ENCODE data around the gene CABP1. TPM values are rescaled to one million over a fixed set of nuclear protein-coding genes. Genes with fewer than 3 reads are reported as not detected.

The CABP1 gene
- polyA plus RNA-seq, 3 donors, result 4.6 to 5.6 (median 4.7) TPM

DNA sequence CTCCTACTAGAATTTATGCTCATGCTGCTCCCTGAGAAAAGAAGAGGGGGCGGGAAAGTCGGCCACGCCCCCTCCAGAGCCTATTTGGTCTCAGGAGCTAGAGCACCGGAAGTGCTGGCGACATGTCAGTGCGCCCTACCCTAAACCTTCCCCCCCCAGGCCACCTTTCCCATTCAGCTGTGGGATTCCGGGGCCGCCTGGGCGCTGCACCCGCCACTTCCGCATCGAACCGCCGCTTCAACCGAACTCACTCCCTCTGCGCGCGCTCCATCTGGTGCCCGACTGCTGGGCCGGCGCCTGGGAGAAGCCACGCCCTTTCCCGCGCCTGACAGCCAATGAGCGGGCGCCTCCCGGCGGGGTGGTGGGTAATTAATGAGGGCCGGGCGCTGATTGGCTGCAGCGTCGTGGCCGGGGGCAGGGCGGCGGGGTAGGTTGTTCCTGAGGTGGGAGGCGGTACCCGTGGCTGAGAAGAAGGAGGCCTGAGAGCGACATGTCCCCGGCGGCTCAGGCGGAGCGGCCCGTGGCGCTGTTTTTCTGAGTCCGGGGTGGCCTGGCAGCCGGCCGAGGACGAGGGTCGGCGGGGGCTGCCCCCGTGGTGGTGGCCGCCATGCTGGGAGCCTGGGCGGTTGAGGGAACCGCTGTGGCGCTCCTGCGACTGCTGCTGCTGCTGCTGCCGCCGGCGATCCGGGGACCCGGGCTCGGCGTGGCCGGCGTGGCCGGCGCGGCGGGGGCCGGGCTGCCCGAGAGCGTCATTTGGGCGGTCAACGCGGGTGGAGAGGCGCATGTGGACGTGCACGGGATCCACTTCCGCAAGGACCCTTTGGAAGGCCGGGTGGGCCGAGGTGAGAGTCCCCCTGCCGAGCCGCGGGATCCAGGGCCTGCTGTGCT lies 46.5 kb downstream of the CABP1 start, which contains the start of gene MLEC:
Gene MLEC (plus strand): TSS at position 460 of the 888 bp plus-strand sequence. CDS start 148 bp downstream, at position 608.
- peak; percentile 88 to 98 (median 96) for DNase-seq (ENCODE audit: extremely low read depth in 1 of 11, low read depth in 9 of 11, low spot score in 4 of 11)

DNA sequence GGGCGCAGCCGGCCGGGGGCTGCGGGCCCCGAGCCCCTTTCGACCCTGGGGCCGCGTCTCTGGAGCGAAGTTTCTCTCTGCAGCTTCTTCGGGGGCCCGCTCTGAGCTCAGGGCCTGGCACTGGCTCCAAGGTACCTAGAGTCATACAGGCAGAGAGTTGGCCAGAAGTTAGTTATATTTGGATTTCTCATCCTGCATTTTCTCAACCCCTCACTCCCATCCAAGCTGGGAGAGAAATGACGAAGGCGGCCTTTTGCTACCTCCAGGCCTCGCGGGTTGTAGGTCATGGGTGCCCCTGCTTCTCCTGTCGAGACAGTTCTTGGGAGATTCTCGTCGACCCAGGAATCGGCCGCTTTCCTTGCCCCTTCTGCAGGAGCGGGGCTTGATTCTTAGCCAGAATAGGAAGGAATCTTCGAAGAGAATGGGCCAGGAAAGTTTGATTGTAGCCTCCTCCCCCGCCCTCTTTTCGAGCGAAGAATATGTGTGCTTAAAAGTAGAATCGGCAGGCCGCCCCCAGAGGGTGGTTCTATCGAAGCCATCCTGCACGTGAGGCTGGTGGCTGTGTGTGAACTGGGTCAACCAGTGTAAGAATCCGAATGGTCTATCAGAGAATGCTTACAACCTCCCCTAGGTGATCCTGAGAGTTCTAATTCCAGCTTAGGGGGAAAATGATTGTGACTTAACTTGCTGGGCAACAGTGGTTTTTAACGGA lies 47.3 kb downstream of the CABP1 start:
- DNase-seq (ENCODE audit: extremely low read depth in 1 of 11, low read depth in 9 of 11, low spot score in 4 of 11), result no peak

DNA sequence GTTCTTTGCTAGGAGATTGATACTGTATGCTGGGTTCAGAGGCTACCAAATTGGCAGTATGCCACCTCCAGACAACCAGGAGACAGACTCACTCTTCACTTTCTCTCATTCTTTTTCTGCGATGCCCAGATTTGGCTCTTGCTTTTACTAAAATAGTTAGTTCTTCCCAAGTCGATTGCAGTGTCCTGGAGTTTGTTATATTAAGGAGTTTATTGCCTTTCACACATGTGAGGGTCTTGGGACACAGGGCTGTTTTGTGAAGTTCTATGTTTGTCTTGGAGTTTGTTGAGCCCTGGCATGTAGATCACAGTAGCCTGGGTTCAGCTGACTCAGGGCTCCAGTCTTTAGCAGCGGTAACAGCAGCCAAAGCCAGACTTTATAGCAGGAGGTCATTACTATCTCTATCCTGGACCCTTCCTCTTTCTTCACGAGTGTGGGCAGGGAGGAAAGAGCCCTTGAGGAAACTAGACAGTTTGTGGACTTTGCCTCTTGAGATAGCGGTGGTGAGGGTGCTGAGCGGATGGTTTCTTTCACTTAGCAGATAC lies 48.2 kb downstream of the CABP1 start:
- DNase-seq (ENCODE audit: extremely low read depth in 1 of 11, low read depth in 9 of 11, low spot score in 4 of 11), result no peak

DNA sequence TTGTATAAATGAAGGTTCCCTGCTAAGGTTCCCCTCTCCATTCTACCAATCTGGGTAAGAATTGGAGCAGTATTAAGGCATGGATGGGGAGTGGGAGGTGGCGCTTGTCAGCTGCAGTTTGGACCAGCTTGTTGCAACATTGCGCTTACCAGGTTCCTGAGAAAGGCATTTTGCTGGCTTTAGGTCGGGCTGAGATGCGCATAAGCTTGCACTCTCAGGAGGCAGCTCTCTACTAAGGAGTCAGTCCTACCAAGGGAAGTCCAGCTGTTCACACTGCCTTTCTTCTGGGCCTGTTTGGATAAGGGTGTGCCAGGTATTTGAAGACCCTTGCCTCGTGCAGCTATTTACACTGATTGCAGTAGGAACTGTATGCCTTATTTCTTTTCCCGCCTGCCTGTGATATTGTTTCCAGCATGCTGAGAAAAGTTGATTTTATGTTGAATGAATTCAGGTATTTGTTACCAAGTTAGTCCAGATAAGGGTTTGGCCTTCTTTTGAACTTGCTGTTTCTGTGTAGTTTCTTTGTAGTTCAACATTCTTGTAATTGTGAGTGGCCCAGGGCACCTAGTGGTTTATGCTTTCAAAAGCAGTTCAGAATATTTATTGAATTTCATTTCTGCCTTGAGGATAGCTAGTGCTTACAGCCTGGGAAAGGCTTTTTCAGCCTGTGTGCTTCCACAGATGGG lies 49.1 kb downstream of the CABP1 start:
- DNase-seq (ENCODE audit: extremely low read depth in 1 of 11, low read depth in 9 of 11, low spot score in 4 of 11), result no peak

DNA sequence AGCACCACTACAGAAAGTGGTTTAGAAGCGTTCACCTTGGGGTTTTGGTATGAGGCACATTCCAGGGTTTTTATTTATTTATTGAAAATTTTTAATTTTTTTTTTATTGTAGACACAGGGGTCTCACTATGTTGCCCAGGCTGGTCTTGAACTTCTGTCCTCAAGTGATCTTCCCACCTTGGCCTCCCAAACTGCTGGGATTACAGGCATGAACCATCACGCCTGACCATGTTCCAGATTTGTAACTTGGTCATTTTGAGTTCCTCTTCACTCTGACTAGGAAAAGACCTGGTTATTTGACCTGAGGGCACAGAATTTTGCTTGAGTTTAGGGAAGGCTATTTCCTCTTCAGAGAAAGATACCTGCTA lies 49.6 kb downstream of the CABP1 start:
- DNase-seq (ENCODE audit: extremely low read depth in 1 of 11, low read depth in 9 of 11, low spot score in 4 of 11), result no peak

DNA sequence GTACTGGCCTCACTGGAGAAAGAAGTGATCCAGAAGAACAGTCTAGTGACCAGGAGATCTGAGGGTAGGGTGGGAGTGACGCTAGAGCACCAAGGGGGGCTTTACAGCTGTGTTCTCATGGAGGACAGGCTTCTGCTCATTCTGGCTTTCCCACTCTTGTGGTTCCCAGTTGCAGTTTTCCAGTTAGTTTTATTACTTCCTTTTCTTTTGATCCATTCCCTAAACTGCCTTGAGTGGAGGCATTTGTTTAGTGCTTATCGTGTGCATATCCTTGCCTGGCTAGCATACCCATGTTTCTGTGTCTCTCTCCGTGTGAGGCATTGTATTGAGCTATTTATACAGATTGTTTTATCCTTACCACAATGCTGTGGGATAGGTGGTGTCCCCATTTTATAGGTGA lies 50.6 kb downstream of the CABP1 start:
- no peak for DNase-seq (ENCODE audit: extremely low read depth in 1 of 11, low read depth in 9 of 11, low spot score in 4 of 11)

DNA sequence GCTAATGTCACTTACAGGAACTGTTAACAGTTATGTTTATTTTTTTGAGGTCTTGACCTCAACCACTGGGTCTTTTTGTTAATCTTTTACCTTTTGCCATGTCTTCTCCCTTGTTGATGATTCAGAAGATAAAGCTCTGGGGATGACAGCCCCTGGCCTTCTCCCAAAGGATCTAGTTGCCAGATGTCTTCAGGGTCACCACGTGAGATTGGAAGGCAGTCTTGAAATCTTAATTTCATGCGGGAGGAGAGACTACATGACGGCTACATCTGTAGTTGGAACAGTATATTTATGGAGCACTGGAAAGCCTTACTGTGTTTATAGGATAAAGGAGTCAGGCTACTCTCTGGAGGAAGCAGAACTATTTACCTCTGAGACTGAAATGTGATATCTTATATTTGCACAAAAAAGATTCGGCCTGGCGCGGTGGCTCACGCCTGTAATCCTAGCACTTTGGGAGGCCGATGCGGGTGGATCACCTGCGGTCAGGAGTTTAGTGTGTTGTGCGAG lies 52.2 kb downstream of the CABP1 start:
- no peak for DNase-seq (ENCODE audit: extremely low read depth in 1 of 11, low read depth in 9 of 11, low spot score in 4 of 11)

DNA sequence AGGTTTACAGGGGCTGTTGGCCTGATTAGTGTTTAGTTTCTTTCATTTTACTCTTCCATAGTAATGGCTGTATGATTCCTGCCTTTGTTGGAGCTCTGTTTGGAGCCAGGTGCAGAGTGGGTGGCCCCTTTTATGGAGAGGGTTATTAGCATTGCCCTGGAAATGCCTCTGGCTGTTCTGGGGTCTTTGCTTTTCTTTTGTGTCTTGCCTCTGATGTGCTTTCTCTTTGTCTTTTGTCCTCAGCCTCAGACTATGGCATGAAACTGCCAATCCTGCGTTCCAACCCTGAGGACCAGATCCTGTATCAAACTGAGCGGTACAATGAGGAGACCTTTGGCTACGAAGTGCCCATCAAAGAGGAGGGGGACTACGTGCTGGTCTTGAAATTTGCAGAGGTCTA lies 53.4 kb downstream of the CABP1 start:
- DNase-seq (ENCODE audit: extremely low read depth in 1 of 11, low read depth in 9 of 11, low spot score in 4 of 11), result no peak

DNA sequence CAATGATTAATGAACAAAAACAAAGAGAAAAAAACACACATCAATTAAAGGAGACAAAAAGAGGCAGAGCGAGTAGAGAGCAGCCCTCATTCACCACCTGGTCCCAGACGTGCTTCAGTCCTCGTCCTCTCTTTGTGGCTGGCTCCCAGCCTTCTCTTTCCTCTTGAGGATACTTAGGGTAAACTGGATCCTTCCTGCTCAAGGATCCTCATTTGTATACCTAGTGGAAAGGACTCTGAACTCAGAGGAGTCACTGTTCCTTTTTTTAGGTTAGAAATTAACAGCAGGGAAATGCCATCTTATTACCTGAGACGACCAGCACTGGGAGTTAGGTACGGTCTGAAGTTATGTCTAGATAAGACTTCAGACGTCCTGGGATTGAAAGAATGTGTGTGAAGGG lies 56.2 kb downstream of the CABP1 start:
- no peak for DNase-seq (ENCODE audit: extremely low read depth in 1 of 11, low read depth in 9 of 11, low spot score in 4 of 11)

DNA sequence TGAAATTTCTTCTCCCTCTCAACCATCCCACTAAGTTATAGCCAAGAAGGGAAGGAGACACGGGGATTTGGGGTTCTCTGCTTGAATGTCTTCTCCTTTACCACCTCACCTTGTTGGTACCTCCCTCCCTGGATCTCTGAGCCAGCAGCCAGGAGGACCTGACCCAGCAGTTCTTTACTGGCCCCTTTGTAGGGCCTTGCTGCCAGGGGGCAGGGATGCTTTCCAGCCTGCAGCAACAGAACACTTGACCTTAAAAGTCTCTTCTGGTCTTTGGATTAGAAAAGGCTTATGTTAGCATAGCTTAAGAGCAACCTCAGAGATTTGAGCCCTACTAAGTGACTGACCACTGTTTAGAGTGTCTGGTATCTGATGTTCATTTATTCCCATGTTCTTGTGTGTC lies 56.9 kb downstream of the CABP1 start:
- DNase-seq (ENCODE audit: extremely low read depth in 1 of 11, low read depth in 9 of 11, low spot score in 4 of 11), result no peak

DNA sequence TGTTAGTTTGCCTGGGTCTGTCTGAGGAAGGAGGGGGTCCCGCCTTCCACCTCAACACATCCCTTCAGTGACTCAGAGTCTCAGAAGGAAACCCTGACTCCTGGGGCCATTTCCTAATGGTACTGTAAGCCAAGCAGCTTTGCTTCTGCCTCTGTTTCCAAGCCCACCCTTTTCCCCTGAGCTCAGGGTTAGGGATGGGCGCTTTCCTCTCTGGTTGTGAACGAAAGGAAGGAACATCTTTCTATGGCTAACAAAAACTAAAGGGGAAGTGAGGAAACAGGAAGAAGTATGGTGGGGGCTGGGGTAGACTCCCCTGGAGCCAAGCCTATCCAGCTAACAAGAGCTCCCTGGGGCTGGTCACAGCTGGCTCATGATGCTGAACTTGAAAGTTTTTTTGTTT lies 58.2 kb downstream of the CABP1 start:
- DNase-seq (ENCODE audit: extremely low read depth in 1 of 11, low read depth in 9 of 11, low spot score in 4 of 11), result no peak

DNA sequence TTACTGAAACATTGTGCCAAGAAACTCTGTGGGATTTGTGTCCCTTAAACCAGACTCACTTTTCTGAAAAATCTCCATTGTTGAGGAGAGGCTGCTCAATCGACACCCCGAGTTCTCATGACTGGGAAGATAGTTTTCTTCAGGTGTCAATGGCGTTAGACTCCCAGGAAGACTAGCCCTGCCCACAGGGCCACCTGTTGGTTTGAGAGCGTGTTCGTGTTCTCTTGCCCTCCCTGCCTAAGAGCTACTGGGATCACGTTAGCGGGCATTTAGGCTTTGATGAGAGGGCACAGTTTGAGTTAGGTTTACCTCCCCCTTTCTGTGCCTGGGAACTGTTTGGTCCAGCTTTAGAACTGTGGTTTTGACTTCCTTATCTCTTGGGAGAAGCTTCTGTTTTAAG lies 59.1 kb downstream of the CABP1 start:
- DNase-seq (ENCODE audit: extremely low read depth in 1 of 11, low read depth in 9 of 11, low spot score in 4 of 11), result no peak

DNA sequence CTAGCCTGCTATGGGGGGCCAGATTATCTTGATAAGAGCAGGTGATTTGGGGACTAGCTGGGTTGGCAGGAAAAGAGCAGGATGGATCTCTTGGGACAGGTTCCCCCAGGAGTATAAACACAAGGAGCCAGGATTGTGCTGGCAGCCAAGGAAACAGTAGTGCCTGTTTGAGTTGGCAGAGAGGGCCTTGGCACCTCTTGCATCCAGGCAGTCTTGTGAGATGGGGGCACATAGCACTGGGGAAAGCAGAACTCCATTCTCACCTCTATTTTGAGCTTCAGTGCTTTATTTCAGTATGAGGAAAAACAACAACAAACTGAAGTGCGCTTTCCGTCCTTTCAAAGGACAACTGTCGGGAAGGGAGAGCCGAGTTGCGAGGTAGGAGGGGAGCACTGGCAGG lies 60.5 kb downstream of the CABP1 start:
- DNase-seq (ENCODE audit: extremely low read depth in 1 of 11, low read depth in 9 of 11, low spot score in 4 of 11), result no peak

DNA sequence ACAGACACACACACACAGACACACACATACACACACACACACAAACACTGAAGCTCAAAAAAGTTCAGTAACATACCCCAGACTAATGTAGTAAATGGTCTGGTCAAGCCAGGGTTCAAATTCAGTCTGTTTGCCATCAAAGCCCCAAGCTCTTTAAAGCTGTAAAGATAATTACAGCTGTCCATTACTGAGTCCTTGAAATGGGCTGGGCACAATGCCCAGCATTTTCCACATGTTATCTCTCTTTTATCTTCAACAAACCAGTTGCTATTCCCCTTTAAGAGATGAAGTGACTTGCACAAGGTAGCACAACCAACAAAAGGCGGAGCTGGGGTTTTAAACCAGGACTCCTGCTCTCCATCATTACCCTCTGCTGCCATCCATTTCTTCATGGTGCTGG lies 62.2 kb downstream of the CABP1 start:
- DNase-seq (ENCODE audit: extremely low read depth in 1 of 11, low read depth in 9 of 11, low spot score in 4 of 11), result no peak

DNA sequence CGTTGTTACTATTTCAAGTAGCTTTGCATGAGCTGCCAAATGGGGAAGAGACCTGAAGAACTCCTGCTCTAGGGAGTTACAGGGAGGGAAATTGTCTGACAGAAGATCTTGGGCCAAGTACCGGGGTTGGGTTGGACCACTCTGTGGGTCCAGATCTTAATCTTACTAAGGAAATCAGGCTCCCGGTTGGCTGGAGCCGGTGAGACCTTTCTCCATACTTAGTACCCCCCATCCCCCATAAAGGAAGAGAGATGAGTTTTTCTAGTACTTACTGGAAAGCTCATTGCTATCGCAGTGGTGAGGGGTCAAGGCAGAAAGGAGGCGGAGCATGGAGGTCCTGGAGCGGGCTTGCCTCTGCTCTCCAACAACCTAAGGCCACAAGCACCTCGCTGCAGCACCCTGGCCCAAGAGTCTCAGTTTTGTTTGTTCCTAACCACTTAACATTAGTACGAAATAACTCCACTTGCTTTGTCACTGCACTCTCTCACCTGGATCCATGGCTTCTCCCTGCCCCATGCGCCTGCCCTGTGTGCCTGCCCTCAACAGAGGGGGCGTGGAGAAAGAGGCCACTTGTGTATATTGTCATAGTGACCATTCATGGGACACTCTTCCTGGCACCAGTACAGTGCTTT lies 63.0 kb downstream of the CABP1 start:
- DNase-seq (ENCODE audit: extremely low read depth in 1 of 11, low read depth in 9 of 11, low spot score in 4 of 11), result no peak

DNA sequence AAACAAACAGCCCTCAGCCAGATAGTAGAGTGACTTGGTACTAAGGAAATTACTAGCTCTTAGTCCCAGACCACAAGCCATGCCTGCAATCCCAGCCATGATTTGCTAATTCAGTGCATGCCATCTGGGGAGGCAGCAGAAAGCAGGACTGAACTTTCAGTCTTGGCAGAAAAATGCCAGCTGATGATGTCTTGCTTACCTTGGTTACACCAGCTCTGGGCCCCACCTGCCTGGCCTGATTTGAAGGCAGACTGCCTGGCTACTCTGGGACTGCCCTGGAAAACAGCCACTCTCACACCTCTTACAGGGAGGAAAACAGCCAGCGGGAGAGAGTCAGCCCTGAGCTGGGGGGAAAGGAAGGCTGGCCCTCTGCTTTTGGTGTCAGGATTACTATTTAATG lies 65.2 kb downstream of the CABP1 start:
- no peak for DNase-seq (ENCODE audit: extremely low read depth in 1 of 11, low read depth in 9 of 11, low spot score in 4 of 11)

DNA sequence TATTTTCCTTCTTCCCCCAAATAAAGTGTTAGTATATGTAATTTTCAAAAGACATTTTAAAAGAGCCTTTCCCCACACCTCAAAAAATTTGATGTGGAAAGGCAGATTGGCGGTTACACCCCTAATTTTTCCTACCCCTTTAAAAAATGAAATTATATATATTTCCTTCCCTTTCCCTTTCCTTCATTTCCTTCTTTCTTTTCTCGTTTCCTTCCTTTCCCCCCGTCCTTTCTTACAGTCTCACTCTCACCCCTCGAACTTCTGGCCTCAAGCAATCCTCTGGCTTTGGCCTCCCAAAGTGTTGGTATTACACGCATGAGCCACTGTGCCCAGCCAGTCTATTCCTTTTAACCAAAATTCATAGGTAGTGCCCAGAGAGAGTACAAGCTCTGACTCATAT lies 65.6 kb downstream of the CABP1 start:
- DNase-seq (ENCODE audit: extremely low read depth in 1 of 11, low read depth in 9 of 11, low spot score in 4 of 11), result no peak

DNA sequence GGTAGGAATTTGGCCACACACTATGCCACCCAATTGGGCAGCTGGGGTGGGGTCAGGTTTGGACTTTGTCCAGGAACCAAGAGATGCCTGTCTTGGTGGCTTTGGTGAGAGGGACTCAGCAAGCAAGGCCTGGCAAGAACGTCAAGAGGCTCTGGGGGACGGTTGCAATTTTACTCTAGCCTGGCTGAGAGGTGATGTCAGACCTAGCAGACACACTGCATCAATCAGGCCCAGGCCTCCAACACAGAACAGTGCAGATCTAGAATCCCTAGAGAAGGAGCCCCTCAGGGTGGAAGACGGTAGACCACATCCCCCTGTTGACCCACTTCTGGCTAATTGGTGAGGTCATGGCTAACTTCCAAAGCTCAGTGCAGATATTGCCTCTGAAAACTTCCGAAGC lies 68.2 kb downstream of the CABP1 start:
- DNase-seq (ENCODE audit: extremely low read depth in 1 of 11, low read depth in 9 of 11, low spot score in 4 of 11), result no peak
